Fibroblast of the aortic adventitia (primary cell): ENCODE results near the gene OR6B1. TPM values are rescaled to one million over a fixed set of nuclear protein-coding genes. Genes with fewer than 3 reads are reported as not detected.
"Not testable (repeated sequence)": the region's sequence is repeated elsewhere in the genome, so short reads cannot be mapped to it uniquely, and the experiment has no call there.

Source experiments
- DNase-seq: peaks from one replicate; pipeline ENCODE4 v3.0.0-alpha.2; 2010; ENCODE audit warnings: low read depth
- H3K4me3 ChIP-seq: 2 replicates; pipeline ENCODE4 v1.5.1; 2011; ENCODE audit warnings: low read depth, mild to moderate bottlenecking, control low read depth, low read length, moderate library complexity
- total RNA-seq: library from RNA; depleted of rRNA; stranded (reverse); fragments of >200 nt; gene quantifications from 2 replicates; pipeline ENCODE4 v1.2.3, GENCODE V29; 2012; ENCODE audit warnings: low replicate concordance
- TF ChIP-seq, protein P1 (sequence below): IDR thresholded peaks from 2 replicates; pipeline ENCODE4 v1.5.1; 2011; ENCODE audit warnings: mild to moderate bottlenecking, low read length, control low read depth, inconsistent platforms; ENCODE audit not compliant: insufficient read depth

OR6B1 gene
- total RNA-seq, 1 donor = not detected

- no peak overlapping the region for H3K4me3 ChIP-seq
- DNase-seq = no peak
- TF ChIP-seq, protein P1, sequence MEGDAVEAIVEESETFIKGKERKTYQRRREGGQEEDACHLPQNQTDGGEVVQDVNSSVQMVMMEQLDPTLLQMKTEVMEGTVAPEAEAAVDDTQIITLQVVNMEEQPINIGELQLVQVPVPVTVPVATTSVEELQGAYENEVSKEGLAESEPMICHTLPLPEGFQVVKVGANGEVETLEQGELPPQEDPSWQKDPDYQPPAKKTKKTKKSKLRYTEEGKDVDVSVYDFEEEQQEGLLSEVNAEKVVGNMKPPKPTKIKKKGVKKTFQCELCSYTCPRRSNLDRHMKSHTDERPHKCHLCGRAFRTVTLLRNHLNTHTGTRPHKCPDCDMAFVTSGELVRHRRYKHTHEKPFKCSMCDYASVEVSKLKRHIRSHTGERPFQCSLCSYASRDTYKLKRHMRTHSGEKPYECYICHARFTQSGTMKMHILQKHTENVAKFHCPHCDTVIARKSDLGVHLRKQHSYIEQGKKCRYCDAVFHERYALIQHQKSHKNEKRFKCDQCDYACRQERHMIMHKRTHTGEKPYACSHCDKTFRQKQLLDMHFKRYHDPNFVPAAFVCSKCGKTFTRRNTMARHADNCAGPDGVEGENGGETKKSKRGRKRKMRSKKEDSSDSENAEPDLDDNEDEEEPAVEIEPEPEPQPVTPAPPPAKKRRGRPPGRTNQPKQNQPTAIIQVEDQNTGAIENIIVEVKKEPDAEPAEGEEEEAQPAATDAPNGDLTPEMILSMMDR = no peak
Observed at GRCh38 chr7:144001543-144001942, 1.4 kb downstream of the OR6B1 start.

DNA sequence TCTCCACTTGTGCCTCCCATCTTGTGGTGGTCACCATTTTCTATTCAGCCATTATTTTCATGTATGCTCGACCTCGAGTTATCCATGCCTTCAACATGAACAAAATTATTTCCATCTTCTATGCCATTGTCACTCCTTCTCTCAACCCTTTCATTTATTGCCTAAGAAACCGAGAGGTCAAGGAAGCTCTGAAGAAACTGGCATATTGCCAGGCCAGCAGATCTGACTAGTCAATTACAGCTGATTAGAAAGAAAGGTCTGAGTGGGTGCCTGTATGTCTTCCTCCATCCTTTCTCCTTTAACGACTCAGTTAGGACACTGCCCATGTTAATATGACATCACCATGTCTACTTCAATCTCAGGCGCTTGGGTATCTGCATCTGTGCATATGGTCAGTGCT lies 4.6 kb downstream of the OR6B1 start:
- H3K4me3 ChIP-seq = no peak overlapping the region
- TF ChIP-seq, protein P1 = no peak
- no peak for DNase-seq

DNA sequence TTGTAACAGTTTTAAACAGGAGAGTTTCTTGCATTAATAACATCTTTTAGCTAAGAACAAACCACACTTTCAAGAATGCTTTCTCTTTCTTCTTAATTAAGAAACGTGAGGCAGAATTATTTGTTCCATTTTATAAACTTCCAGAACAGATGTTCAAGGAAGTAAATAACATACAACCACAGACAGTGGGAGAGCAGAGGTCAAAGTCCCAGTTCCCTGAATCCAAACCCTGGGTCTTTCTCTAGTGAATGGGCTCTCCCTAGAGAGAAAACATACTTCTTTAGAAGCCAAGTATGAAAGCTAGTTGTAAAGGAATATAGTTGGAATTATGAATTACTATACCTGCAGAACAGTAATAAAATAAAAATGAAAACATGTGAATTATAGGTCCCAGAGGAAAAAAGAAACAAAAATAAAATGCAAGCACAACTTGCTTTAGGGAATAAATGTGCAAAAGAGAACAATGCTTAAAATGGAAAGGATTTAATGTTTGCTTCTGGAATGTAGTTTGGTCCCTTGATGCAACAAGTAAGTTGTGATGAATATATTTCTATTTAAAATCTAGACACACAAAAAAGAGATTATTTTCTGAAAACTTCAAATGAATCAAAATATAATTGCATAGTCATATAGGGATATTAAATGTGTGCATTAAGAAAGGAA lies 6.0 kb downstream of the OR6B1 start:
- H3K4me3 ChIP-seq = no peak overlapping the region
- no peak for DNase-seq
- TF ChIP-seq, protein P1 = no peak

DNA sequence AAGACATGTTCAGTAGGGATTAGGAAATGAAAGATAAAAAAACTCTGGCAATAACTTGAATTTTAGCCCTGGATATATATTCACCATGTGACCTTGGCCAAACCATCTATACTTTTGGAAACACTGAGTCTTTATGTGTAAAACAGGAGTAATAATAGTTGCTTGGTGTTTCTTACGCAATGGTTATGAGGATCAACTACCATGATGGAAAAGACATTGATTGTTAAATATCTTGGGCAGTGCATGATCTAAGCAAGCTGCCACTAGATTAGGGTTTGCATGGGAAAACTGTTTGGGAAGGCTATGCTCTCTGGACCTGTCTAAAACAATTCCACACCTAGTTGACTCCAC lies 6.5 kb downstream of the OR6B1 start:
- DNase-seq = no peak
- TF ChIP-seq, protein P1 = no peak

GRCh38 chr7:144009361-144009760 lies 9.2 kb downstream of the OR6B1 start:
- no peak for DNase-seq
- TF ChIP-seq, protein P1 = no peak
- H3K4me3 ChIP-seq = no peak overlapping the region

More for the DNA sequence above, 6.5 kb downstream of the OR6B1 start:
- H3K4me3 ChIP-seq = no peak overlapping the region

- not testable (repeated sequence) for DNase-seq, H3K4me3 ChIP-seq
Observed at GRCh38 chr7:144010061-144010460, 9.9 kb downstream of the OR6B1 start.

GRCh38 chr7:144010821-144011220 lies 10.7 kb downstream of the OR6B1 start:
- not testable (repeated sequence) for DNase-seq

DNA sequence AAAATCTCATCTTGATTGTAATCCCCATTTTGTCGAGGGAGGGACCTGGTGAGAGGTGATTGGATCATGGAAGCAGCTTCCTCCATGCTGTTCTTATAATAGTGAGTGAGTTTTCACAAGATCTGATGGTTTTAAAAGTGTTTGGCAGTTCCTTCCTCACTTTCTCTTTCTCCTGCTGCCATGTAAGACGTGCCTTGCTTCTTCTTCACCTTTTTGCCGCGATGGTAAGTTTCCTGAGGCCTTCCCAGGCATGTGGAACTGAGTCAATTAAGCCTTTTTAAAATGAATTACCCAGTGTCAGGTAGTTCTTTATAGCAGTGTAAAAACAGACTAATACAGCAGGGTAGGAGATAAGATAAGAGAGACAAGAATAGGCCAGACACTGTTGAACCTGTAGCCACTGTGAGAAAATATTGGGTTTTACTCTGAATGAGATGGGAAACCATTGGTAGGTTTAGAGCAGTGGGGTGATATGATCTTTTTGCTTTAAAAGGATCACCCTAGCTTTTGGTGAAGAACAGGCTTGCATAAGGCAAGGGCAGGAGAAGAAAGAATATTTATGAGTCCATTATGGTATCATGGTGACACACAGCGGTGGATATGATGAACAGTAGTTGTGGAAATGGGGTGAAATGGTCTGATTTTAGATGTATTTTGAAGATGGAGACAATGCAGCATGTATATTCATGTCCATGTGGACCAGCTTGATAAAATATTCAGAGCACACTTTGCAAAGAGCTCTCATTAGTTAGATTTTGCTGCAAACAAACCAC lies 11.5 kb downstream of the OR6B1 start:
- DNase-seq = peak; percentile 65
- TF ChIP-seq, protein P1 = peak; percentile 39
- no peak overlapping the region for H3K4me3 ChIP-seq

More at GRCh38 chr7:144010821-144011220, 10.7 kb downstream of the OR6B1 start:
- not testable (repeated sequence) for H3K4me3 ChIP-seq
